GM04503 (cell line): ENCODE measurements around the gene NUP98.
A peak's percentile ranks its signal among the peaks of the same experiment; 100 is the strongest.
"Not testable (repeated sequence)": the region's sequence is repeated elsewhere in the genome, so short reads cannot be mapped to it uniquely, and the experiment has no call there.

Experiments
- DNase-seq: peaks from one replicate; pipeline ENCODE4 v3.0.0-alpha.2; 2012; ENCODE audit warnings: low read depth

The NUP98 gene

DNA sequence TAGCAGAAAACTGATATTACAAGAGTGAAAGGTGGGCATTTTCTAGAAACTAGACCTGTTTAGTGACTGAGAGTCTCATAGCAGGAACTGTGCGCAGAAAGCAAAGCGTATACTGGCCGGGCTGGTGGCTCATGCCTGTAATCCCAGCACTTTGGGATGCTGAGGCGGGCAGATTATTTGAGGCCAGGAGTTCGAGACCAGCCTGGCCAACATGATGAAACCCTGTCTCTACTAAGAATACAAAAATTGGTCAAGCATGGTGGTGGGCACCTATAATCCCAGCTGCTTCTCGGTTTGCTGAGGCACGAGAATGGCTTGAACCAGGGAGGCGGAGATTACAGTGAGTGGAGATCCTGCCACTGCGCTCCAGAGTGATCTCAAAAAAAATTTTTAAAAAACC lies 1.8 kb upstream of the NUP98 start:
- no peak for DNase-seq

DNA sequence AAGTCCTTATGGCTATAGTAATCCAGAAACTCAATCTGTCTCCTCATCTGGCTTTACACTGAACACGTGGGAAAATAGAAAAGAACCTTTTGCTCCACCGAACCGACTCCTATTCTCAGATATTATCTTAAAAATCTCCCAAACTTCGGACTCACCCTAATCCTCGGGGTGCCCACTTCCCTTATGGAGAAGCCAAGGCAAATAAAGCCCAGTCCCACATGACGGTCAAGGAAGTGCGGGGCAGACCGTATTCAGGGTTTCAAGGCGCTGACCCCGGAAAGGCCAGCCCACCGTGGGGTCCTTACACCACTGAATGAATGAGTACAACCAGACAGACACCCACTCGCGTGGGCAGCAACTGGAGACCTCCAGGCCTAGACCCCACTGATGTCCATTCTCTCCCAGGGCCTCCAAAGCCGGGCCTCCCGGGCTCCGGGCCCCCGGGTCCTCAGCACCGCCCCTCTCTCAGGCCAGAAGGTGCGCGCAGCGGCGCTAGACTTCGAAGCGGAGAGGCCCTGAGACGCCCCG lies 489 bp downstream of the NUP98 start:
- DNase-seq = no peak

DNA sequence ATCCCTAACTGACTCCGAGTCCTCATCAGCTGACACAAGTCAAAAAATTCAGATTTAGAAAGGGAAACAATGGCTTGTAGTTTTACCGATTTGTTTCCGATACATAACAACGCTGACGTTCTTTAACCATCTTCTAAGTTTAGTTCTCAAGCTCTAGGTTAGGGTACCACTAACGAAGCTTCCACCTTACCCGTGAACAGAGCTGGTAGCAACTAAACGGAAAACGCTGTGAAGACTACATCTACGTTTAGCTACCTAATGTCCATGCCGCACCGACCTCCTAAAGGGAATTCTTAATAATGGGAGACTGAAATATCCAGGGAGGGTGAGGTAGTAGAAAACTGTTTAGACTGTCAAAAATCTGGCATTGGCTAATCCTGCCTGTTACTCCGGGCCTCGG lies 1.0 kb downstream of the NUP98 start:
- DNase-seq = no peak

DNA sequence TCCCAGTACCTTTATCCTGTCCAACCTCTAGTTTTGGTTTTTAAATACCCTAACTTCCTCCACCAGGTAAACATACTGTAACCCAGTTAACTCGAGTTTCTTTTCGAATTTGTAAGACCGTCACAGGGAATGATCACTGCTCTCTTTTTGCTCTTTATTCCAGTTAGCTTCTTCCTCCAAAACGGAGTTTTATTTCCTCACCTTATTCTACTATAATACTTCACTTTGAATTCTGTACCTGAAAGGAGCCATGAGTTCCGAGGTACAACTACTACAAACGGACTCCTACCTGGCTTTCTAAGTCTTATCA lies 1.4 kb downstream of the NUP98 start:
- no peak for DNase-seq

DNA sequence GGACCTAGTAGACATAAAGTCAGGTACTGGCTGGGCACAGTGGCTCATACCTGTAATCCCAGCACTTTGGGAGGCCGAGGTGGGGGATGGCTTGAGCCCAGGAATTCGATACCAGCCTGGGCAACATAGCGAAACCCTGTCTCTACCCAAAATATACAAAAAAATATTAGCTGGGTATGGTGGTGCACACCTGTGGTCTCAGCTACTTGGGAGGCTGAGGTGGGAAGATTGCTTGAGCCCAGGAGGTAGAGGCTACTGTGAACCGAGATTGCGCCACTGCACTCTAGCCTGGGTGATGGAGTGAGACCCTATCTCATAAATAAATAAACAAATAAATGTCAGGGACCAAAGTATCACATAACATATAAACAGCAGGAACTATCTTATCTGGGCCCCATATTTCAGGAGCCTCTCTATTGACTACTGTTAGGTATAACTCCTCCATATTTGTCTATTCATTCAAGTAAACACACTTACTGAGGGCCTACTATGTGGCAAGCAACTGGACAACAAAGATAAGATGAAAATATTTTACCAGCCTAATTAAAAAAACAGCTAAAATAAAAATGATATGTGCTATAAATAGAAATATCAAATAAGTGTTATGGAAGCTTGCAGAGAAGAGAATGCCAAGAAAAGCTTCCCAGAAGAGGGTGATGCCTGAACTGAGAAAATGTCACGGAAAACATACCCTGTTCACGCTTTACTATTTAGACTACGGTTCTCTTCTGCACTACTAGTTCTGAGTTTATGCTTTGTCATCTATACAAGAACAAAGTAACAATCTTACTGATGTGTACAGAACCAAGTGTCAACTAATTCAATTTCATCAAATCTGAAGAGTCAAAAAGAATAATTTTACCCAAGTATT lies 2.0 kb downstream of the NUP98 start:
- DNase-seq = no peak

DNA sequence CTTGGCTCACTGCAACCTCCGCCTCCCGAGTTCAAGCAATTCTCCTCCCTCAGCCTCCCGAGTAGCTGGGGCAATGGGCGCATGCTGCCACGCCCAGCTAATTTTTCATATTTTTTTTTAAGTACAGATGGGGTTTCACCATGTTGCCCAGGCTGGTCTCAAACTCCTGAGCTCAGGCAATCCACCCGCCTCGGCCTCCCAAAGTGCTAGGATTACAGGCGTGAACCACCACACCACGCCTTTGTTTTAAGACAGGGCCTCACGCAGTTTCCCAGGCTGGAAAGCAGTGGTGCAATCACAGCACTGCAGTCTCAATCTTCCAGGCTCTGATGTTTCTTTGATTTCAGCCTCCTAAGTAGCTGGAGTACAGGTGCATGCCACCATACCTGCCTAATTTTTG lies 3.0 kb downstream of the NUP98 start:
- not testable (repeated sequence) for DNase-seq

DNA sequence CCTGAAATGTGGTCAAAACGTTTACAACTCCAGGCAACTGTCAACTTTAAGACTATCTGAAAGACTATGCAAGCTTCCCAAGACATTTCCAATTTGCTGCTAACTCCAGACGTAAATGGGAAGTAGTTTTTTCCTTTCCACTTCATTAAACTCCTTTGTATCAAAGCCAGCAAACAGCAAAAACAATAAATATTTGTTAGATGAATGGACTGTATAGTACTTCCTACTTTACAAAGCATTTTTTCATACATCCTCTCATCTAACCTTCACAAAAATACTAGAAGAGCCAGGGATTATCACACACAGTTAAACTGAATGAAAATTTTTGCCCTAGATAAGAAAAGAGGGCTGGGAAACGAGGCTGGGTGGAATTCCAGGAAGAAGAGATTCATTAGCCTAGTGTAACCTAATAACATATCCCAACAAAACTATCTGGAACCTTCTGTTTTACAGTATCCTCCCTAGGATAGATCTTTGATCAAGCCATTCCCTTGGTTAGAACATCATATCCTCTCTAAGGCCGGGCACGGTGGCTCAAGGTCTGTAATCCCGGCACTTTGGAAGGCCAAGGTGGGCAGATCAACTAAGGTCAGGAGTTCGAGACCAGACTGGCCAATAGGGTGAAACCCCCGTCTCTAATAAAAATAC lies 10.4 kb downstream of the NUP98 start:
- peak; percentile 41 for DNase-seq

DNA sequence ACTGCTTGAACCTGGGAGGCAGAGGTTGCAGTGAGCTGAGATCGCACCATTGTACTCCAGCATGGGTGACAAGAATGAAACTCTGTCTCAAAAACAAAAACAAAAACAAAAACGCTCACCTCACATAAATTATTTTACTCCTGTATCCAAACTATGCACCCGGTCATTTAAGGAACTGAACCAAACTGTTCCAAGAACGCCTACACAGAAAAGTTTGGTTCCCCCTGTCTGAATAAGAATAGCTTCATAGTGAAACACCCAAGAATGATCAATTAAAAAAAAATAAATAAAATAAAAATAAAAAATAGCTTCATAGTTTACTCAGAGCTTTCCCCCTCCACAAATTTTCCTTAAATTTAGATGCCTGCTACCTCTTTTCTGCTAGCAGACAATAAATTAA lies 13.7 kb downstream of the NUP98 start:
- no peak for DNase-seq

DNA sequence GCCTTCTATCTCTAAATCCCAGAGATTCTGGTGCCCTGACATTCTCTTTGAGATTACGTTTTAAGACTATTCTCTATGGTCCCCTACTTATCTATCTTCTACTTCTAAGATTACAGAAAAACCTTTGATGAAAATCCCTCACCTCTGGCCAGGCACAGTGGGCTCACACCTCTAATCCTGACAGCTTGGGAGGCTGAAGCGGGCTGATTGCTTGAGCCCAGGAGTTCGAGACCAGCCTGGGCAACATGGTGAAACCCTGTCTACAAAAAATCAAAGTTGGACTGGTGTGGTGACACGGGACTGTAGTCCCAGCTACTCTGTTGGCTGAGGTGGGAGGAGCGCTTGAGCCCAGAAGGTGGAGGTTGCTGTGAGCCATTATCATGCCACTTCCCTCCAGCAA lies 14.4 kb downstream of the NUP98 start:
- no peak for DNase-seq

DNA sequence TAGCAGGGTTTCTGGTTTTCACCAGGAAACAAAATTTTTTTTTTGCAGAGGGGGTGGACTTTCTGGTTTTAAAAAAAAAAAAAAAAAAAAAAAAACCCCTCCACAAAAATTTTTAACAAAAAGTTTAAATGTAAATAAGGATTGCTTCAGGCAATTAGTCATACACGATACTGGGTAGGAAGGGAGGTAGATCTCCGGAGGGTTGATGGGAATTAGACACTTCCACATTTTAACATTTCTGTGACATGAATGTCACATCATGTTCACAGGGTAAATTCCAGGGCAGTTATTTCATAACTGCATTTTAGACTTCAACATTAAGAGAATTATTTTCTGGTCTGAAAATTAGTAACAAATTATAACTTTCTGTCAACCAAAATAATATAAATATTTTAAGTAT lies 15.9 kb downstream of the NUP98 start:
- no peak for DNase-seq

DNA sequence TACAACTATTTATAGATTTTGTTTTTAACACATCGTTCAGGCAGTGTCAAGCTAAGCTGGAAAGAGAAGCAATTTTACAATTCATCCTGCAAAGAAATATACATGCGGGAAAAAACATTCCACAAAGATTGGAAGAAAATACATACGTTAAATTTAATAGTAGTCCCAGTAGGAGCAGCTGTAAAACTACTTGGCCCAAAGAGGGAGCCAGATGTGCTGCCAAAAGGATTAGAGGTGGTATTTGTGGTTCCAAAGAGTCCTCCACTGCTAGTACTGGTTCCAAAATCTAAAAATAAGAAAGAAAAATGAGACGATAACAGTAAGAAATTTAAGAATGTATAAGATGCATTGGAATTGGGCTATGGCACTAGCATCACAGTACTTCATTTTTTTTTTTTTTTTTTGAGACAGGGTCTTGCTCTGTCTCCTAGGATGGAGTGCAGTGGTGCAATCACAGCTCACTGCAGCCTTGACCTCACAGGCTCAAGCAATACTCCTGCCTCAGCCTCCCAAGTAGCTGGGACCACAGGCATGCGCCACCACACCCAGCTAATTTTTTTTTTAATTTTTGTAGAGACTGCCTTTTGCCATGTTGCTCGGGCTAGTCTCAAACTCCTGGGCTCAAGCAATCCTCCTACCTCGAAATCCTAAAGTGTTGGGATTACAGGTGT lies 21.5 kb downstream of the NUP98 start:
- DNase-seq = no peak

DNA sequence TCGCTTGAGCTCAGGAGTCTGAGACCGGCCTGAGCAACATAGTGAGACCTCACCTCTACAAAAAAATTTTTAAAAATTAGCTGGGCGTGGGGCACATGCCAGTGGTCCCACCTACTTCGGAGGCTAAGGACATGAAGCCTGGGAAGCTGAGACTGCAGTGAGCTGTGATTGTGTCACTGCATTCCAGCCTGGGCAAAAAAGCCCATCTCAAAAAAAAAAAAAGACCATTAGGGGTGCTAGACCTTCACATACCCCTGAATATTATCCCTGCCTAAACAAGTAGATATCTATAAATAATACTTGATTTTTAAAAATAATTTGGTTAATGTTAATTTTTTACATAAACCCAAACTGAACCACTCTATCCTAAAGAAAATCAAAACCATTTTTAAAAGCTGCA lies 24.2 kb downstream of the NUP98 start:
- DNase-seq = no peak

DNA sequence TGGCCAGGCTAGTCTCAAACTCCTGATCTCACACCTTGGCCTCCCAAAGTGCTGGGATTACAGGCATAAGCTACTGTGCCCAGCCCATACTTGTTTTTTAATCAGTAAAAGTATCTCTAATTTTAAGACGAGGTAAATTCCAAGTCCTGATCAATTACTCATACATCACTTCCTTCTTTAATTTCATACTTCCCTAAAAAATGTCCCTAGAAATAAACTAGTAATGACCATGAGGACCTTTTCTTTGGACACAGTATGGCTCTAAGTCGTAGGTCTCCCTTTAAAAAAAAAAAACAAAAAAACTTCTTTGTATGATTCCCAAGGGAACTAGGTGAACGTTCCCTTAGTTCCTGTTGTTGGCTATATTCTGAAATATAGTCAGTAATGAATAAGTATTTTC lies 29.8 kb downstream of the NUP98 start:
- DNase-seq = no peak

DNA sequence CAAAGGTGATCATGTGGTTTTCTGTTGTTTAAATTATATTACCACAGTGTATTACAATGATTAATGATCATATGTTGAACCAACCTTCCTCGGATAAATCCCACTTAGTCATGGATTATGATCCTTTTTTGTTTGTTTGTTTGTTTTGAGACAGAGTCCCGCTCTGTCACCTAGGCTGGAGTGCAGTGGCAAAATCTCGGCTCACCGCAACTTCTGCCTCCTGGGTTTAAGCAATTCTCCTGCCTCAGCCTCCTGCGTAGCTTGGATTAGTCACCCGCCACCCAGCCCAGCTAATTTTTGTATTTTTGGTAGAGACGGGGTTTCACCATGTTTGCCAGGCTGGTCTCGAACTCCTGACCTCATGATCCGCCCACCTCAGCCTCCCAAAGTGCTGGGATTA lies 30.5 kb downstream of the NUP98 start:
- not testable (repeated sequence) for DNase-seq

DNA sequence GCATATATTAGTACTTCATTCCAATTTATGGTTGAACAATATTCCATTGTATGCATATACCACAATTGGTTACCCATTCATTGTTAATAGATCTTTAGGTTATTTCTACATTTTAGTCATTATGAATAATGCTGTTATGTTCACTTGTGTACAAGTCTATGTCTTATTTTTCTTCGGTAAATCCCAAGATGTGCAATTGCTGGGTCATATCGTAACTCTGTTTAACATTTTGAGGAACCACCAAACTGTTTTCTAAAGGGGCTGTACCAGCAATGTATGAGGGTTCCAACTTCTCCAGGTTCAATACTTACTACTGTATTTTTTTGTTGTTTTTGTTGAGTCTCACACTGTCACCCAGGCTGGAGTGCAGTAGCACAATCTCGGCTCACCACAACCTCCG lies 33.1 kb downstream of the NUP98 start:
- no peak for DNase-seq

DNA sequence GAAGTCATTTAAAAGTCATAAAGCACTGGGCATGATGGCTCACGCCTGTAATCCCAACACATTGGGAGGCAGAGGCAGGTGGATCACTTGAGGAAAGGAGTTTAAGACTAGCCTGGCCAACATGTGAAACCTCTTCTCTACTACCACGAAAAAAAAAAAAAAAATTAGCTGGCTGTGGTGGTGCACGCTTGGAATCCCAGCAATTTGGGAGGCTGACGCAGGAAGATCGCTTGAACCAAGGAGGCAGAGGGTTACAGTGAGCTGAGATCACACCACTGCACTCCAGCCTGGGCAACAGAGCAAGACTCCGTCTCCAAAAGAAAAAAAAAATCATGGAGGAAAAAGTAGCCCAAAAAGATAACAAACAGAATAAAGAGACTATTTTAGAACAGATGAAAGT lies 42.2 kb downstream of the NUP98 start:
- DNase-seq = no peak

DNA sequence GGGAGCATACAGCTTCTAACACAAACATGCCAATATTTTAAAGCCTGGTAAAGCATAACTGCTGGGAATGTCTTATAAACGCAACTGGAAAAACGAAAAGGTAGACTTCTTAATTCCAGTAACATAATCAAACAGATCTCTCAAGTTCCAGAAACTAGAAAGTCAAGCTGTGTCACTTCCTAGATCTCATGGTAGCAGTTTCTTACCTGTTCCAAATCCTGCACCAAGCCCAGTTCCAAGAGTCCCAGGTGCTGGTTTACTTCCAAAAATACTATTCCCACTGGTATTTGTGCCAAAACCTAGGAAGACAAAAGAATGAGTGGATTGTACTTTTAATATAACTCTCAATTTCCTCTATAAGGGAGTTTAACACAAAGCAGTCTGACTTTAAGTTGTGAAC lies 44.2 kb downstream of the NUP98 start:
- no peak for DNase-seq

DNA sequence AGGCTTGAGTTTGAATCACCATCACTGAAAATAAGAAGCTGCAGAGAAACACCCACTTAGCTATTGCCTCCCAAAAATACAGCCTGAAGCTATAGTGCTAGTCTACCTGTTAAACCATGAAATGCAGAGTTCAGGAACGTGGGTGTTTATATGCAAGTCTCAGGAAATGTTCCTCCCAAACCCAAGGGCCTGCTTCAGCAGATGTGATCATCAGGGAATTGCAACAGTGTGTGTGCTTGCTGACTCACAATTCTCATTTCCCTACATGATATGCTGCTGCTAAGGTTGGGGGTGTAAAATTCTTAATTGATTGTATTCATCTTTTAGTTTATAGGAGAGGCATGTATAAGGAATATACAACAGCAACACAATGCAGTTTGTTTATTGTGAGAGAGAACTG lies 49.6 kb downstream of the NUP98 start:
- DNase-seq = peak; percentile 36

DNA sequence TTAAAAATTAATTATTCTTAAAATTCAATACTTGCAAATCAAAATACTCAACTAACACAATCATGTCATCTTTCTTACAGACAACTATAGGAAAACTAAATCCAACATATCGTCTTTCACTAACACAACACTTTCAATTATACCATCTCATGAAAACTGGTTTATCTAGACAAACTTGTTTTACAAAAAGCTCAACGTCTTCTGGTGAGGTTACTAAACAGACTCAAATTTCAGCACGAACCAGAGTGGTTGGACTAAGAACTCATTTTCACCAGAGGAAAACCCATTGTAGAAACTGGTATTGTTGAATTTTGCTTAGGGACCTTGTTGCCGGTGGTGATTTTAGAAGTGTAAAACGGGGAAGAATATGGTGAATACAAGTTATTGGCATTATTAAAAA lies 52.2 kb downstream of the NUP98 start:
- DNase-seq = no peak

DNA sequence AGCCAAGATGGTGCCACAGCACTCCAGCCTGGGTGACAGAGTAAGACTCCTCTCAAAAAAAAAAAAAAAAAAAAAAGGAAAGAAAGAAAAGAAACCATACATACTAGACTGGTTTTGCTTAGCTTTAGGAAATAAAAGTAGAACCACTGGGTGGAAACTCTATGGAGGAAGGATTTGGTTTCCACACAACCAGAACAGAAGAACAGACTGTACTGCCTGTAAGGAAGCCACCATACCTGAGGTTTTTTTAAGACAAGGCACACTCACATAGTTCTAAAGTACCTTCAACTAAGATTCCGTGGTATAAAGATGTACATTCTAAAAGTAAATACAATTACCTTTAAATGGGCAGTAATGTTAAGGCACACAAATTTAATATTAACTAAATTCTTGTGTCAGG lies 58.6 kb downstream of the NUP98 start:
- DNase-seq = no peak

DNA sequence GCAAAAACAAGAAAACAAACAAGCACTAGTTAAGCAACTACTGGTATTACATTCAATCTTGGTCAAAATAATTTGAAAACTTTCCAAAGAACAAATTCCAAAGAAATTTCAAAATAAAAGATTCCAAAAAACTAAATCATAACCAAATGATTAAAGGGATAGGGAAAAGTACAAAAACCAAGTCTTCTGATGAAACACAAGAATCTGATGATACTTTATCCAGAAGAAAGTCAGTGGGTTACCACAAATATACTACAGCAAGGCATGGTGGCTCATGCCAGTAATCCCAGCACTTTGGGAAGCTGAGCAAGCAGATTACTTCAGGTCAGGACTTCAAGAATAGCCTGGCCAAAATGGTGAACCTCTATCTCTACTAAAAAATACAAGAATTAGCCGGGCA lies 59.1 kb downstream of the NUP98 start:
- peak; percentile 44 for DNase-seq

DNA sequence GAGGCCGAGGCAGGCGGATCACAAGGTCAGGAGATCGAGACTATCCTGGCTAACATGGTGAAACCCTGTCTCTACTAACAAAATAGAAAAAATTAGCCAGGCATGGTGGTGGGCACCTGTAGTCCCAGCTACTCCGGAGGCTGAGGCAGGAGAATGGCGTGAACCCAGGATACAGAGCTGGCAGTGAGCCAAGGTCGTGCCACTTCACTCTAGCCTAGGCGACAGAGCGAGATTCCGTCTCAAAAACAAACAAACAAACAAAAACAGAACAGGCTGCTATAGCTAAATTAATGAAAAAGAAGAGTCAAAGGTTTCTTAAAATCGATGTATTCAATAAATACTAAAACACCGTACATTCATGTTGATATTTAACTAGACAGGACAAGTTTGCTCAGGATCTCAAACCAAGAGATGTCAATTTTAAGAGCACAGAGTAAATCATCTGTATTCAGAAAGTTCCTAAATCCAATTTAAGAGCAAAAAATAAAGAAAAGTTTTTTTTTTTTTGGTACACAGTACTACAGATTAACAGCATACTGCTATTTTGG lies 59.9 kb downstream of the NUP98 start:
- DNase-seq = no peak

DNA sequence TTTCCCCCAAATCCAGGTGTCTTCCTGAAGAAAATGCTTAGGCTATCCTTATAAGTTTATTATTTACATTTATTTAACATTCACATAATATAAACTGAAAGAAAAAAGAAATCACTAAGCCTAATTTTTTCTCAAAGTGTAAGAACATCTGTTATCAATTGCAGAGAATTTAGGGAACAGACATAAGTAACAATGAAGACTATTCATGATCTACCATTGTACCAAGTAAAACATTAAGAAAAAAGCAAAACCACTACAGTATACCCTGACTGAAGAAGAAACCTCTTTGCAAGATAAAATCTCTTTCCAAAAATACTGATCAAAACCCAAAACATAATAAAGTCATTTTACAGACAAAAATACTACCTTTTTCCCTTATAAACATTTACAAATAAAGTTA lies 60.5 kb downstream of the NUP98 start:
- no peak for DNase-seq
